ENCODE results near the gene POTEH.
"Not testable (repeated sequence)": the region's sequence is repeated elsewhere in the genome, so short reads cannot be mapped to it uniquely, and the experiment has no call there.

Gene POTEH

GRCh38 chr22:15738157-15738908, 48.5 kb downstream of the POTEH start:
- DNase-seq (ENCODE audit: low read depth in 2 of 2) = not testable (repeated sequence)

- not testable (repeated sequence) for DNase-seq (ENCODE audit: low read depth in 2 of 2)
These were observed 49.1 kb downstream of the POTEH start for GRCh38 chr22:15738909-15739391.

- not testable (repeated sequence) for DNase-seq (ENCODE audit: low read depth in 2 of 2)
These were observed 58.0 kb downstream of the POTEH start for GRCh38 chr22:15747636-15748323.

- DNase-seq (ENCODE audit: low read depth in 2 of 2) = not testable (repeated sequence)
These were observed 59.5 kb downstream of the POTEH start for GRCh38 chr22:15749181-15749970.

GRCh38 chr22:15759443-15760097, 69.7 kb downstream of the POTEH start:
- not testable (repeated sequence) for DNase-seq (ENCODE audit: low read depth in 2 of 2)

- not testable (repeated sequence) for DNase-seq (ENCODE audit: low read depth in 2 of 2)
These were observed 70.7 kb downstream of the POTEH start for GRCh38 chr22:15760388-15761150.

- DNase-seq (ENCODE audit: low read depth in 2 of 2) = not testable (repeated sequence)
These were observed 71.4 kb downstream of the POTEH start for GRCh38 chr22:15761151-15761777.

GRCh38 chr22:15763559-15763958, 73.7 kb downstream of the POTEH start:
- not testable (repeated sequence) for DNase-seq (ENCODE audit: low read depth in 2 of 2)
